Endodermal cell (in vitro differentiated cells): ENCODE data around the gene INPP4A. TPM values are rescaled to one million over a fixed set of nuclear protein-coding genes. Genes with fewer than 3 reads are reported as not detected.

Experiments used
- DNase-seq: peaks from one replicate; pipeline ENCODE4 v3.0.0-alpha.2; 2017
- H3K27ac ChIP-seq: 2 replicates; pipeline ENCODE4 v1.5.1; 2013; ENCODE audit warnings: mild to moderate bottlenecking, low read depth, low read length, moderate library complexity
- H3K27me3 ChIP-seq: 2 replicates; pipeline ENCODE4 v1.6.1; 2013; ENCODE audit warnings: mild to moderate bottlenecking, low read length, moderate library complexity; ENCODE audit not compliant: insufficient read depth, control insufficient read depth, poor library complexity, severe bottlenecking
- H3K36me3 ChIP-seq: 2 replicates; pipeline ENCODE4 v1.7.0; 2013; ENCODE audit warnings: mild to moderate bottlenecking, low read length, moderate library complexity; ENCODE audit not compliant: control insufficient read depth, insufficient read depth
- H3K4me1 ChIP-seq: one replicate; pipeline ENCODE4 v1.7.0; 2013; ENCODE audit warnings: low read length; ENCODE audit not compliant: control insufficient read depth, insufficient read depth
- H3K4me3 ChIP-seq: 2 replicates; pipeline ENCODE4 v1.5.1; 2013; ENCODE audit warnings: mild to moderate bottlenecking, low read length, moderate library complexity
- H3K9ac ChIP-seq: 2 replicates; pipeline ENCODE4 v1.6.1; 2013; ENCODE audit warnings: mild to moderate bottlenecking, low read length, moderate library complexity; ENCODE audit not compliant: poor library complexity, severe bottlenecking; ENCODE audit errors: extremely low read depth
- H3K9me3 ChIP-seq: 2 replicates; pipeline ENCODE4 v1.6.1; 2013; ENCODE audit warnings: mild to moderate bottlenecking, low read length, moderate library complexity; ENCODE audit not compliant: control insufficient read depth
- H3K27ac Mint-ChIP-seq: 2 replicates; pipeline ENCODE4 v1.8.0; 2020; ENCODE audit warnings: mixed read lengths
- H3K27me3 Mint-ChIP-seq: 2 replicates; pipeline ENCODE4 v1.8.0; 2021; ENCODE audit warnings: mild to moderate bottlenecking, mixed read lengths; ENCODE audit not compliant: insufficient read depth
- H3K36me3 Mint-ChIP-seq: 2 replicates; pipeline ENCODE4 v1.8.0; 2020; ENCODE audit warnings: low read depth, mixed read lengths
- H3K4me1 Mint-ChIP-seq: 2 replicates; pipeline ENCODE4 v1.8.0; 2020; ENCODE audit warnings: mixed read lengths
- H3K4me3 Mint-ChIP-seq: 2 replicates; pipeline ENCODE4 v1.8.0; 2020; ENCODE audit warnings: mild to moderate bottlenecking, moderate library complexity, mixed read lengths
- H3K9me3 Mint-ChIP-seq: 2 replicates; pipeline ENCODE4 v1.8.0; 2020; ENCODE audit warnings: mild to moderate bottlenecking, mixed read lengths
- WGBS, 2 experiments: methylation state at CpG; one replicate each; pipeline versions ENCODE4 v1.1.5 to v1.1.7; 2013; ENCODE audit warnings: missing lambda C conversion rate in 2 of 2, mixed read lengths in 1 of 2; ENCODE audit not compliant: insufficient coverage in 1 of 2, insufficient read length in 1 of 2; 5-methylcytosine and 5-hydroxymethylcytosine counted together
- total RNA-seq, 2 donors: library from RNA; stranded (reverse); fragmentation: NEBNext Ultra II Directional in 1 of 2; extraction: Animal tissue kit (Norgen Biotek cat#: 25700) in 1 of 2; gene quantifications; 2 replicates in 1 of 2; 3 replicates in 1 of 2; pipeline ENCODE4 v1.2.1, GENCODE V29; 2021
- TF ChIP-seq, protein P1 (sequence below): fragments of 200-600 bp; sonication (generic); conservative IDR thresholded peaks from 2 replicates; pipeline ENCODE4 v1.5.0; 2021; ENCODE audit warnings: antibody characterized with exemption, mild to moderate bottlenecking

The INPP4A gene
- total RNA-seq, 2 donors from 2014 or later, result 84.9 to 94.2 TPM

DNA sequence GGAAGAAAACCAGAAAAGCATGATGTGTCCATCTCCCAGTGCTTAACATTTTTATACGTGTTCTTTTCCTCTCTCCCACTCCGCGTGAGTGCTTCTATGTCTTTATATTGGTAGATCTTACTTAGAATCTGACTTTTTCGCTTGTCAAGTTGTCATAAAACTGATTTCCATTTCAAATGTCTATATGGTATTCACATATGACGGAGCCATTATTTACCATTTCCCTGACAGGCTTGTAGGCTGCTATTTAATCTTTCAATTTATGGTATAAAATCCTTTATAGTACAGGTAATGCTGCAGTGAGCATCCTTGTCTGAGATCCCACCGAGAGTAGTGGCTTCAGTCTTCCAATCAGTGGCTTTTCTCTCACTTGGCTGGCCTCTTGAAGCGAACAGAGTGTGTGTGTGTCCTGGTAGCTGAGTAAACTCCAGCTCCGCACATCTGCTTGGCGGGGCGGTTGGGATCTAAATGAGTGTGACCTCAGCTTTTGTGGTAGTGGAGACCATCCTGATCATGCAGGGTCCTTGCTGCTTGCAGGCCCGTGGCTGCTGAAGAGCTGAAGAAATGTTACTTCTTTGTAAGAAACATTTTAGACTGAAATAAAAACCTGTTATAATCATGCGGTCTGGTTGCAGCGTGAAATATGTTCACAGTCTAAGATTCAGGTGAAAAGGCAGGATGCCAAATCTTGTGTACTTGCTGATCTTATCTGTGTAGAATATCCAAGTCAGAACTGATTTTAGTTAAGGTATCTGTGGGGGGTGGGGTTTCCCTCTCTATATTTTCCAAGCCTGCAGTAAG, 40.2 kb downstream of the INPP4A start:
- DNase-seq, result no peak
- H3K4me1 ChIP-seq, result peaks cover 12% of the 10 kb centered on the region
- no peaks in the 10 kb centered on the region for H3K9me3 ChIP-seq
- Mint-ChIP-seq H3K9me3 (no peaks in the 10 kb centered on the region), H3K27me3 (no peaks in the 10 kb centered on the region), H3K4me1 (peaks cover 63% of the 10 kb centered on the region), H3K4me3 (no peak overlapping the region), H3K27ac (peak overlapping the region; percentile 48), H3K36me3 (peaks cover under 1% of the 10 kb centered on the region)
- no peak overlapping the region for H3K9ac ChIP-seq
- H3K27ac ChIP-seq, result peak overlapping the region; percentile 24
- TF ChIP-seq, protein P1, sequence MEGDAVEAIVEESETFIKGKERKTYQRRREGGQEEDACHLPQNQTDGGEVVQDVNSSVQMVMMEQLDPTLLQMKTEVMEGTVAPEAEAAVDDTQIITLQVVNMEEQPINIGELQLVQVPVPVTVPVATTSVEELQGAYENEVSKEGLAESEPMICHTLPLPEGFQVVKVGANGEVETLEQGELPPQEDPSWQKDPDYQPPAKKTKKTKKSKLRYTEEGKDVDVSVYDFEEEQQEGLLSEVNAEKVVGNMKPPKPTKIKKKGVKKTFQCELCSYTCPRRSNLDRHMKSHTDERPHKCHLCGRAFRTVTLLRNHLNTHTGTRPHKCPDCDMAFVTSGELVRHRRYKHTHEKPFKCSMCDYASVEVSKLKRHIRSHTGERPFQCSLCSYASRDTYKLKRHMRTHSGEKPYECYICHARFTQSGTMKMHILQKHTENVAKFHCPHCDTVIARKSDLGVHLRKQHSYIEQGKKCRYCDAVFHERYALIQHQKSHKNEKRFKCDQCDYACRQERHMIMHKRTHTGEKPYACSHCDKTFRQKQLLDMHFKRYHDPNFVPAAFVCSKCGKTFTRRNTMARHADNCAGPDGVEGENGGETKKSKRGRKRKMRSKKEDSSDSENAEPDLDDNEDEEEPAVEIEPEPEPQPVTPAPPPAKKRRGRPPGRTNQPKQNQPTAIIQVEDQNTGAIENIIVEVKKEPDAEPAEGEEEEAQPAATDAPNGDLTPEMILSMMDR, result no peak
- no peaks in the 10 kb centered on the region for H3K27me3 ChIP-seq
- no peak overlapping the region for H3K4me3 ChIP-seq
- H3K36me3 ChIP-seq, result peaks cover 13% of the 10 kb centered on the region
- 92 to 99% methylated on average over 11 to 13 of the region's 13 CpGs for WGBS, 2 experiments

DNA sequence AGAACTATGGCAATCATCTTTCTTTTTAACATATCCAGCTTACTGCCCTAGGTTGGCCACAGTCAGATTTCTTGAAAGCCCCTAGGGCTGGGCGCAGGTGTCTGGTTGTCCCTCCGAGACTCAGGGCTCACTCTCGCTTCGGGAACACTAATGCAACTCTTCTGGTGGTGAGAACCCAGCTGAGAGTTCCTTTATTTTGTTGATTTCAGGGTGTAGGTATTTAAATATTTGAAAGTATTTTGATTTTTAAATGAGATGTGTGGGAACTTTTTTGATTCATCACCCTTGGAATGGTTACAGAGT, 40.7 kb downstream of the INPP4A start:
- Mint-ChIP-seq H3K4me1 (peaks cover 63% of the 10 kb centered on the region), H3K27ac (peak overlapping the region; percentile 48), H3K4me3 (no peak overlapping the region), H3K9me3 (no peaks in the 10 kb centered on the region), H3K36me3 (peaks cover 3% of the 10 kb centered on the region), H3K27me3 (no peaks in the 10 kb centered on the region)
- WGBS, 2 experiments, result 85 to 100% methylated on average over 1 to 4 of the region's 4 CpGs
- H3K9ac ChIP-seq, result no peak overlapping the region
- H3K4me1 ChIP-seq, result peaks cover 11% of the 10 kb centered on the region
- TF ChIP-seq, protein P1, result no peak
- no peaks in the 10 kb centered on the region for H3K9me3 ChIP-seq
- no peak overlapping the region for H3K27ac ChIP-seq
- H3K27me3 ChIP-seq, result no peaks in the 10 kb centered on the region
- no peak overlapping the region for H3K4me3 ChIP-seq
- no peak for DNase-seq
- H3K36me3 ChIP-seq, result peaks cover 10% of the 10 kb centered on the region

DNA sequence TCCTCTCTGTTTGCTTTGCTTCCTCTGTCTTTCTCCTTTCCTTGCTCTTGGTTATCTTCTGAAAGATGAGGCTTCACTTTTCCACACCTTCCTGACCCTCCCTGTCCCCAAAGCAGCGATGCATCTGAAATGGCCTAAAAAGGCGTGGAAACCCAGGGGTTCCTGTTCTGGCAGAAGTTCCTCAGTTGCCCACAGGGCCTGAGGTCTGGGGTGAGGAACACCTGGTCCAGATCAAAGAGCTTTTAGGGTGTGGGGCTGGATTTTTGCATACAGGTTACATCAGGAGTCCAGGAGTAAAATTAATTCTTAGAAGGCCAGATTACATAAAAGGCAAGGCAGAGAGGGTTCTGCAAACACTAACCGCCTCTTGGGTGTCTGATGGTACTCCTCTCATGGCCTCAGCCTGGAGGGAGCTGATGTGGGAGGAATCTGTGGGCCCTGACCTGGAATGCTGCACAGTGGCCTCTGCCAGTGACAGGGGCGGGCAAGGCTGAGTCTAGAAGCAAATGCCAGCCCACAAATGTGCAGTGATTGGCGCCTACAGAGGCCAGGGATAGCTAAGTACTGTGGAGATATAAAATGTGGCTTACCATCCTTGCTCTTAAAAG, 41.8 kb downstream of the INPP4A start:
- Histone ChIP-seq H3K36me3 (peaks cover 16% of the 10 kb centered on the region), H3K9ac (no peak overlapping the region), H3K4me1 (peaks cover 9% of the 10 kb centered on the region), H3K4me3 (no peak overlapping the region), H3K27me3 (no peaks in the 10 kb centered on the region), H3K27ac (no peak overlapping the region), H3K9me3 (no peaks in the 10 kb centered on the region)
- Mint-ChIP-seq H3K4me1 (peaks cover 64% of the 10 kb centered on the region), H3K36me3 (peaks cover 6% of the 10 kb centered on the region), H3K27ac (peak overlapping the region; percentile 4), H3K27me3 (no peaks in the 10 kb centered on the region), H3K9me3 (no peaks in the 10 kb centered on the region), H3K4me3 (no peak overlapping the region)
- DNase-seq, result no peak
- TF ChIP-seq, protein P1, result no peak
- 70 to 86% methylated on average over 2 to 5 of the region's 5 CpGs for WGBS, 2 experiments
